Suprapubic skin (tissue), 3 donors: ENCODE results near the gene SEC24D.

Experiments
- CTCF ChIP-seq, 2 donors: fragments of 200-600 bp in 1 of 2; fragments of 450-650 bp in 1 of 2; sonication (generic) in 1 of 2; IDR thresholded peaks; one replicate each; pipeline ENCODE4 v1.5.1; 2016 to 2019; ENCODE audit warnings: antibody characterized with exemption in 2 of 2, mild to moderate bottlenecking in 1 of 2, moderate library complexity in 1 of 2
- POLR2A ChIP-seq, 2 donors: fragments of 450-650 bp; IDR thresholded peaks; one replicate each; pipeline ENCODE4 v1.6.1; 2017; ENCODE audit warnings: antibody characterized with exemption in 2 of 2, mild to moderate bottlenecking in 2 of 2, moderate library complexity in 2 of 2

GRCh38 chr4:118776157-118776954, 59.6 kb downstream of the SEC24D start:
- TF ChIP-seq CTCF (IDR thresholded peaks at IDR 0.05), result no peak
- no peak for TF ChIP-seq POLR2A (IDR thresholded peaks at IDR 0.05)
